Endothelial cell of umbilical vein (primary cell): ENCODE measurements around the gene CELSR1. TPM values are rescaled to one million over a fixed set of nuclear protein-coding genes. Genes with fewer than 3 reads are reported as not detected.

Experiments
- BruUV-seq: library from RNA; stranded (reverse); fragments of 400-500 nt; replicated peaks from 2 replicates; lab custom pipeline; 2021; lab: Mats Ljungman, UMichigan
- CTCF ChIA-PET: fragments of 300-600, 350-600 bp; sonication (Branson Sonifier 250); formaldehyde crosslinking; loops from one replicate; lab custom pipeline; 2021; ENCODE audit warnings: antibody characterized with exemption, inconsistent platforms; lab: Charles Lee
- POLR2A ChIA-PET: fragments of 300-600, 350-600 bp; sonication (Branson Sonifier 250); formaldehyde crosslinking; loops from one replicate; lab custom pipeline; 2021; ENCODE audit warnings: antibody characterized with exemption, inconsistent platforms; lab: Charles Lee
- DNase-seq: peaks from one replicate; pipeline ENCODE4 v3.0.0-alpha.2; 2011; ENCODE audit warnings: low read depth, low spot score
- FAIRE-seq: peaks from 2 replicates; lab custom pipeline; 2011; peaks lifted over from hg19 to GRCh38; lab: Jason Lieb, UNC
- H2AFZ ChIP-seq: 2 replicates; pipeline ENCODE4 v1.6.0; 2012; ENCODE audit warnings: low read depth, low read length, control low read depth, inconsistent platforms
- H3K27ac ChIP-seq: 2 replicates; pipeline ENCODE4 v1.5.1; 2011; ENCODE audit warnings: low read depth, mild to moderate bottlenecking, control low read depth, low read length, moderate library complexity; ENCODE audit not compliant: insufficient read depth
- H3K27me3 ChIP-seq, 2 experiments: 2 replicates each; pipeline versions ENCODE4 v1.6.0 to v1.6.1; 2011; ENCODE audit warnings: low read length in 2 of 2, mixed read lengths in 1 of 2; ENCODE audit not compliant: control insufficient read depth in 2 of 2, insufficient read depth in 2 of 2
- H3K36me3 ChIP-seq, 2 experiments: 2 replicates in 1 of 2; 3 replicates in 1 of 2; pipeline ENCODE4 v1.5.1; 2011; ENCODE audit warnings: low read length in 2 of 2, mild to moderate bottlenecking in 1 of 2, moderate library complexity in 1 of 2; ENCODE audit not compliant: control insufficient read depth in 2 of 2, insufficient read depth in 2 of 2; ENCODE audit errors: extremely low read depth in 1 of 2
- H3K4me1 ChIP-seq: 3 replicates; pipeline ENCODE4 v1.5.1; 2011; ENCODE audit warnings: mild to moderate bottlenecking, low read length; ENCODE audit not compliant: control insufficient read depth, insufficient read depth; ENCODE audit errors: extremely low read depth
- H3K4me2 ChIP-seq: 2 replicates; pipeline ENCODE4 v1.6.1; 2011; ENCODE audit warnings: low read length, control low read depth, mixed read lengths; ENCODE audit not compliant: insufficient read depth
- H3K4me3 ChIP-seq, 3 experiments: fragments of 200-600 bp in 1 of 3; sonication (generic), shearing (Covaris generic) in 1 of 3; replicated peaks in 1 of 3; 2 replicates each; pipeline ENCODE4 v1.5.1; 2011 to 2016; ENCODE audit warnings: control low read depth in 3 of 3, low read length in 3 of 3, mild to moderate bottlenecking in 2 of 3, inconsistent platforms in 1 of 3, low read depth in 1 of 3, moderate library complexity in 1 of 3; ENCODE audit not compliant: insufficient read depth in 1 of 3
- H3K79me2 ChIP-seq: 2 replicates; pipeline ENCODE4 v1.6.0; 2012; ENCODE audit warnings: low read length, inconsistent platforms; ENCODE audit not compliant: control insufficient read depth, insufficient read depth
- H3K9ac ChIP-seq: replicated peaks from 2 replicates; pipeline ENCODE3; 2011; ENCODE audit warnings: low read length, control low read depth; ENCODE audit not compliant: insufficient read depth; ENCODE audit errors: extremely low read depth
- H3K9me1 ChIP-seq: replicated peaks from 3 replicates; pipeline ENCODE4 v1.6.0; 2011; ENCODE audit warnings: mild to moderate bottlenecking, low read length; ENCODE audit not compliant: control insufficient read depth, insufficient read depth; ENCODE audit errors: extremely low read depth
- H3K9me3 ChIP-seq: replicated peaks from 2 replicates; pipeline ENCODE4 v1.5.1; 2012; ENCODE audit warnings: low read length, inconsistent platforms; ENCODE audit not compliant: control insufficient read depth, insufficient read depth
- H4K20me1 ChIP-seq: replicated peaks from 2 replicates; pipeline ENCODE3; 2011; ENCODE audit warnings: mild to moderate bottlenecking, low read length; ENCODE audit not compliant: control insufficient read depth, insufficient read depth; ENCODE audit errors: extremely low read depth
- CTCF ChIP-seq, 2 donors: IDR thresholded peaks; 1 replicate in 1 of 2; 2 replicates in 1 of 2; pipeline ENCODE4 v1.5.1; 2011; ENCODE audit warnings: low read length in 2 of 2, mild to moderate bottlenecking in 2 of 2, moderate library complexity in 2 of 2, control low read depth in 1 of 2, inconsistent platforms in 1 of 2, low read depth in 1 of 2; ENCODE audit not compliant: insufficient read depth in 1 of 2; ENCODE audit errors: extremely low read depth in 1 of 2
- JUN ChIP-seq: IDR thresholded peaks from 2 replicates; pipeline ENCODE4 v1.6.1; 2011; ENCODE audit warnings: borderline replicate concordance, low read depth; ENCODE audit not compliant: insufficient read length, insufficient read depth
- POLR2AphosphoS5 ChIP-seq: IDR thresholded peaks from 2 replicates; pipeline ENCODE4 v1.6.1; 2012; ENCODE audit warnings: low read depth, mild to moderate bottlenecking, control low read depth, low read length, moderate library complexity; ENCODE audit not compliant: insufficient read depth
- dilution Hi-C: fragments of 300-500 bp; cut with MboI; formaldehyde crosslinking; loops from one replicate; pipeline ENCODE4 v1.15.0; 2019; ENCODE audit warnings: low sequenced_read_pairs; ENCODE audit not compliant: extremely low pct_ligation_motif_present
- intact Hi-C: fragments of 100-400 bp; cut with micrococcal nuclease; formaldehyde crosslinking; loops from one replicate; pipeline ENCODE4 v1.10.0; 2022
- polyA plus RNA-seq, 4 experiments: library from polyadenylated mRNA; depleted of rRNA in 3 of 4; stranded (reverse) in 3 of 4; unstranded in 1 of 4; fragments of >200 nt; gene quantifications; 2 replicates each; pipeline versions ENCODE4 v1.2.1 to v1.2.3, GENCODE V29; 2011 to 2012; ENCODE audit warnings: missing spikeins in 1 of 4
- total RNA-seq: library from RNA; stranded (reverse); gene quantifications from 2 replicates; pipeline ENCODE4 v1.2.3, GENCODE V29; 2021

CELSR1 gene
- total and polyA plus RNA-seq, 2 donors (not counting 3 experiments of a cell fraction or from before 2014, with no cell fraction given), result 3.7 to 5.4 TPM

- POLR2A ChIA-PET, result no interaction called here
- Histone ChIP-seq H2AFZ (peak overlapping the region; percentile 74), H3K36me3 (no peaks in the 10 kb centered on the region), H4K20me1 (no peaks in the 10 kb centered on the region), H3K9me1 (no peaks in the 10 kb centered on the region), H3K4me2 (peak overlapping the region; percentile 70), H3K4me3 (peak overlapping the region; percentile 32 to 56 (median 45)), H3K4me1 (peaks cover 19% of the 10 kb centered on the region), H3K79me2 (no peaks in the 10 kb centered on the region), H3K27me3 (no peaks in the 10 kb centered on the region), H3K9me3 (no peaks in the 10 kb centered on the region), H3K9ac (no peak overlapping the region), H3K27ac (no peak overlapping the region)
- no peak for TF ChIP-seq CTCF (IDR thresholded peaks at IDR 0.05; ENCODE audit: extremely low read depth in 1 of 2, insufficient read depth in 1 of 2, low read depth in 1 of 2, low read length in 2 of 2)
- no peak for TF ChIP-seq POLR2AphosphoS5
- no peak for TF ChIP-seq JUN
- CTCF ChIA-PET, result interaction anchor here (0.6 kb wide), 1 partner anchor 210 kb away, joined by 3 read pairs; no protein-coding TSS in a partner anchor
- DNase-seq (no peak), FAIRE-seq (no peak)
- BruUV-seq, result no TSS peak
- dilution Hi-C loops (no loop called here), intact Hi-C loops (no loop called here)
Observed at GRCh38 chr22:46577368-46578249, 40.2 kb upstream of the CELSR1 start.
